Adrenal gland (tissue), 12 donors: ENCODE results near the gene HSPA1L. TPM values are rescaled to one million over a fixed set of nuclear protein-coding genes. Genes with fewer than 3 reads are reported as not detected.
"Not testable (repeated sequence)": the region's sequence is repeated elsewhere in the genome, so short reads cannot be mapped to it uniquely, and the experiment has no call there.

Experiments
- DNase-seq, 7 donors: peaks; one replicate each; pipeline ENCODE4 v3.0.0-alpha.2; 2019 to 2020
- H3K27ac ChIP-seq, 5 donors: fragments of 200-600 bp; sonication (generic) in 4 of 5; 1 replicate in 3 of 5; 2 replicates in 2 of 5; pipeline versions ENCODE4 v1.5.1 to v1.8.0; 2016 to 2020; ENCODE audit warnings: mild to moderate bottlenecking in 1 of 5
- H3K27me3 ChIP-seq: fragments of 200-600 bp; 2 replicates; pipeline ENCODE4 v1.8.0; 2021
- H3K36me3 ChIP-seq, 2 donors: fragments of 200-600 bp; replicated peaks in 1 of 2; 1 replicate in 1 of 2; 2 replicates in 1 of 2; pipeline versions ENCODE4 v1.5.1 to v1.8.0; 2018 to 2022
- H3K4me1 ChIP-seq, 2 donors: fragments of 200-600 bp; replicated peaks in 1 of 2; 1 replicate in 1 of 2; 2 replicates in 1 of 2; pipeline versions ENCODE4 v1.5.1 to v1.8.0; 2018 to 2021
- H3K4me3 ChIP-seq, 4 donors: fragments of 200-600 bp; sonication (generic) in 3 of 4; one replicate each; pipeline ENCODE4 v1.5.1; 2016 to 2018
- H3K9me3 ChIP-seq, 3 donors: fragments of 200-600 bp; sonication (generic) in 1 of 3; replicated peaks in 1 of 3; 1 replicate in 2 of 3; 2 replicates in 1 of 3; pipeline versions ENCODE4 v1.5.1 to v1.8.0; 2016 to 2021
- POLR2A ChIP-seq, 2 donors: fragments of 450-650 bp; IDR thresholded peaks; one replicate each; pipeline ENCODE4 v1.6.1; 2017; ENCODE audit warnings: antibody characterized with exemption in 2 of 2, mild to moderate bottlenecking in 2 of 2, moderate library complexity in 1 of 2
- WGBS, 4 donors: extraction: QIAGEN DNeasy Blood & Tissue Kit in 2 of 4; methylation state at CpG; one replicate each; pipeline versions ENCODE4 v1.1.5 to v1.1.7; 2013 to 2017; 5-methylcytosine and 5-hydroxymethylcytosine counted together
- intact Hi-C, 2 donors: fragments of 100-400 bp; cut with DNase I; formaldehyde crosslinking; loops; one replicate each; pipeline versions ENCODE4 v1.14.1 to v1.15.0; 2022 to 2023
- polyA plus RNA-seq, 3 donors: library from polyadenylated mRNA; stranded (reverse); fragments of 200-250 nt in 2 of 3; fragments of 350-450 nt in 1 of 3; fragmentation: Illumina TruSeq in 1 of 3; extraction: RNeasy Lipid Tissue Mini Kit (QIAGEN cat#74804) in 1 of 3; gene quantifications; one replicate each; pipeline ENCODE4 v1.2.3, GENCODE V29; 2013 to 2014
- total RNA-seq, 9 donors: library from RNA; depleted of rRNA in 4 of 9; stranded (reverse); fragments of >200 nt in 4 of 9; fragments of 120-200 nt in 1 of 9; fragmentation: NEBNext Ultra II Directional in 1 of 9; extraction: Animal tissue kit (Norgen Biotek cat#: 25700) in 1 of 9; gene quantifications; one replicate each; pipeline versions ENCODE4 v1.1.0 to v1.2.4, GENCODE V29; 2013 to 2023
- TF ChIP-seq, protein P1 (sequence below), 6 experiments: fragments of 450-650 bp in 4 of 6; fragments of 200-600 bp in 2 of 6; sonication (generic) in 1 of 6; IDR thresholded peaks; 1 replicate in 5 of 6; 2 replicates in 1 of 6; pipeline versions ENCODE4 v1.5.1 to v1.8.0; 2016 to 2021; ENCODE audit warnings: antibody characterized with exemption in 6 of 6, mild to moderate bottlenecking in 2 of 6, moderate library complexity in 1 of 6
- donor health status: healthy with polysubstance abuse.
- donor health status: Bipolar disorder and iron deficiency.
- donor health status: DM: yes; HTN: yes; CAD: no.
- donor health status: DM: no; HTN: no; CAD: no.
- donor health status: DM: no; HTN: no; CAD: no.
- donor health status: DM: yes; HTN: yes; CAD: no.

The HSPA1L gene
- total and polyA plus RNA-seq, 12 donors, result 0.79 to 5.3 (median 1.9) TPM

DNA sequence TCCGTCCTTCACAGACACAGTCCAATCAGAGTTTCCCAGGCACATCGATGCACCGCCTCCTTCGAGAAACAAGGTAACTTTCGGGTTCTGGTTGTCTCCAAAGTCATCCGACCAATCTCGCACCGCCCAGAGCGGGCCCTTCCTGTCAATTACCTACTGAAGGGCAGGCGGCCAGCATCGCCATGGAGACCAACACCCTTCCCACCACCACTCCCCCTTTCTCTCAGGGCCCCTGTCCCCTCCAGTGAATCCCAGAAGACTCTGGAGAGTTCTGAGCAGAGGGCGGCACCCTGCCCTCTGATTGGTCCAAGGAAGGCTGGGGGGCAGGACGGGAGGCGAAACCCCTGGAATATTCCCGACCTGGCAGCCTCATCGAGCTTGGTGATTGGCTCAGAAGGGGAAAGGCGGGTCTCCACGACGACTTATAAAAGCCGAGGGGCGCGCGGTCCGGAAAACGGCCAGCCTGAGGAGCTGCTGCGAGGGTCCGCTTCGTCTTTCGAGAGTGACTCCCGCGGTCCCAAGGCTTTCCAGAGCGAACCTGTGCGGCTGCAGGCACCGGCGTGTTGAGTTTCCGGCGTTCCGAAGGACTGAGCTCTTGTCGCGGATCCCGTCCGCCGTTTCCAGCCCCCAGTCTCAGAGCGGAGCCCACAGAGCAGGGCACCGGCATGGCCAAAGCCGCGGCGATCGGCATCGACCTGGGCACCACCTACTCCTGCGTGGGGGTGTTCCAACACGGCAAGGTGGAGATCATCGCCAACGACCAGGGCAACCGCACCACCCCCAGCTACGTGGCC lies 12.4 kb upstream of the HSPA1L start, which contains the start of gene HSPA1B:
TSS of gene HSPA1B (plus strand) at position 453 of the 794 bp plus-strand sequence. CDS start at position 666, 213 bp downstream.
- TF ChIP-seq, protein P1, sequence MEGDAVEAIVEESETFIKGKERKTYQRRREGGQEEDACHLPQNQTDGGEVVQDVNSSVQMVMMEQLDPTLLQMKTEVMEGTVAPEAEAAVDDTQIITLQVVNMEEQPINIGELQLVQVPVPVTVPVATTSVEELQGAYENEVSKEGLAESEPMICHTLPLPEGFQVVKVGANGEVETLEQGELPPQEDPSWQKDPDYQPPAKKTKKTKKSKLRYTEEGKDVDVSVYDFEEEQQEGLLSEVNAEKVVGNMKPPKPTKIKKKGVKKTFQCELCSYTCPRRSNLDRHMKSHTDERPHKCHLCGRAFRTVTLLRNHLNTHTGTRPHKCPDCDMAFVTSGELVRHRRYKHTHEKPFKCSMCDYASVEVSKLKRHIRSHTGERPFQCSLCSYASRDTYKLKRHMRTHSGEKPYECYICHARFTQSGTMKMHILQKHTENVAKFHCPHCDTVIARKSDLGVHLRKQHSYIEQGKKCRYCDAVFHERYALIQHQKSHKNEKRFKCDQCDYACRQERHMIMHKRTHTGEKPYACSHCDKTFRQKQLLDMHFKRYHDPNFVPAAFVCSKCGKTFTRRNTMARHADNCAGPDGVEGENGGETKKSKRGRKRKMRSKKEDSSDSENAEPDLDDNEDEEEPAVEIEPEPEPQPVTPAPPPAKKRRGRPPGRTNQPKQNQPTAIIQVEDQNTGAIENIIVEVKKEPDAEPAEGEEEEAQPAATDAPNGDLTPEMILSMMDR (IDR thresholded peaks at IDR 0.05), result peak in 1 of 6 experiments; percentile 22
- peak; percentile 100 for TF ChIP-seq POLR2A (IDR thresholded peaks at IDR 0.05)
- Histone ChIP-seq H3K27me3 (no peaks in the 10 kb centered on the region), H3K36me3 (no peaks in the 10 kb centered on the region), H3K27ac (peak within 1 kb of the TSS; percentile 86 to 98 (median 88)), H3K4me1 (peaks cover 6 to 36% of the 10 kb centered on the region in 2 donors), H3K9me3 (no peaks in the 10 kb centered on the region), H3K4me3 (peak within 1 kb of the TSS in 2 of 4 donors; percentile 45 to 60)
- intact Hi-C loops, result no loop called here
- peak; percentile 99 to 100 (median 100) for DNase-seq
- WGBS, 4 donors, result 0% methylated on average over 34 to 52 of the region's 56 CpGs

- DNase-seq, result peak; percentile 75 to 90 (median 86)
- peak overlapping the region; percentile 85 to 98 (median 88) for H3K27ac ChIP-seq
- H3K36me3 ChIP-seq, result no peaks in the 10 kb centered on the region
- peak in 1 of 2 donors; percentile 36 for TF ChIP-seq POLR2A (IDR thresholded peaks at IDR 0.05)
- TF ChIP-seq, protein P1 (IDR thresholded peaks at IDR 0.05), result no peak
- 0 to 1% (median 1%) methylated on average over 13 of the region's 13 CpGs for WGBS, 4 donors
- intact Hi-C loops, result no loop called here
- H3K4me1 ChIP-seq, result peaks cover 6 to 38% of the 10 kb centered on the region in 2 donors
- H3K4me3 ChIP-seq, result peak overlapping the region in 2 of 4 donors; percentile 23 to 40
- H3K9me3 ChIP-seq, result no peaks in the 10 kb centered on the region
- H3K27me3 ChIP-seq, result no peaks in the 10 kb centered on the region
These were observed 11.8 kb upstream of the HSPA1L start for GRCh38 chr6:31826793-31827285.

GRCh38 chr6:31825553-31825952 lies 10.5 kb upstream of the HSPA1L start:
- intact Hi-C loops, result no loop called here
- peak overlapping the region in 3 of 5 donors; percentile 88 to 98 (median 89) for H3K27ac ChIP-seq
- TF ChIP-seq, protein P1 (IDR thresholded peaks at IDR 0.05), result no peak
- TF ChIP-seq POLR2A (IDR thresholded peaks at IDR 0.05), result no peak
- H3K27me3 ChIP-seq, result no peaks in the 10 kb centered on the region
- H3K36me3 ChIP-seq, result no peaks in the 10 kb centered on the region
- WGBS, 4 donors, result 74 to 82% (median 76%) methylated on average over 4 of the region's 4 CpGs
- no peaks in the 10 kb centered on the region for H3K9me3 ChIP-seq
- DNase-seq, result no peak
- peaks cover 17 to 39% of the 10 kb centered on the region in 2 donors for H3K4me1 ChIP-seq
- no peak overlapping the region for H3K4me3 ChIP-seq

GRCh38 chr6:31823592-31824196 lies 8.6 kb upstream of the HSPA1L start:
- Histone ChIP-seq H3K4me1 (peaks cover 25 to 53% of the 10 kb centered on the region in 2 donors), H3K27ac (peak overlapping the region; percentile 58 to 100 (median 97))
- WGBS, 4 donors, result 82 to 89% (median 88%) methylated on average over 9 of the region's 9 CpGs
- DNase-seq, H3K27me3 ChIP-seq, H3K9me3 ChIP-seq, H3K4me3 ChIP-seq, intact Hi-C loops, H3K36me3 ChIP-seq: not testable (repeated sequence)
